HEK293 (cell line): ENCODE data around the gene FCGBP.

ENCODE experiments used
- CTCF ChIA-PET: fragments of 350-600 bp; formaldehyde crosslinking; extraction: SDS; loops from one replicate; lab custom pipeline; 2021; ENCODE audit warnings: antibody characterized with exemption; lab: Yijun Ruan, JAX
- POLR2A ChIA-PET: fragments of 300-600 bp; formaldehyde crosslinking; extraction: SDS; loops from one replicate; lab custom pipeline; 2020; ENCODE audit warnings: antibody characterized with exemption, inconsistent platforms; lab: Yijun Ruan, JAX
- H3K27ac ChIP-seq: fragments of 200-500 bp; sonication (Bioruptor generic); 2 replicates; pipeline ENCODE4 v1.5.1; 2014; ENCODE audit warnings: low read depth, low read length, control low read depth, inconsistent platforms; ENCODE audit errors: extremely low read depth
- H3K36me3 ChIP-seq, 2 experiments: fragments of 200-500 bp in 1 of 2; sonication (Bioruptor generic) in 1 of 2; 1 replicate in 1 of 2; 2 replicates in 1 of 2; pipeline ENCODE4 v1.5.1; 2014 to 2017; ENCODE audit warnings: inconsistent platforms in 2 of 2, low read length in 2 of 2; ENCODE audit not compliant: control insufficient read depth in 2 of 2, insufficient read depth in 1 of 2
- H3K4me1 ChIP-seq: fragments of 200-500 bp; sonication (Bioruptor generic); 2 replicates; pipeline ENCODE4 v1.5.1; 2014; ENCODE audit warnings: mild to moderate bottlenecking, low read length, inconsistent platforms; ENCODE audit not compliant: control insufficient read depth, insufficient read depth
- H3K4me3 ChIP-seq: 2 replicates; pipeline ENCODE4 v1.5.1; 2011; ENCODE audit warnings: low read depth, mild to moderate bottlenecking, control low read depth, low read length, moderate library complexity
- H3K9me3 ChIP-seq: fragments of 200-500 bp; sonication (Bioruptor generic); 2 replicates; pipeline ENCODE4 v1.5.1; 2014; ENCODE audit warnings: low read depth, low read length, inconsistent platforms; ENCODE audit not compliant: control insufficient read depth, insufficient read depth
- GLI4 ChIP-seq: fragments of 450-650 bp; formaldehyde crosslinking; IDR thresholded peaks from 2 replicates; pipeline ENCODE4 v1.5.1; 2016; ENCODE audit warnings: missing biosample characterization, missing genetic modification characterization
- HOXD13 ChIP-seq: sonication (generic); formaldehyde crosslinking; IDR thresholded peaks from 2 replicates; pipeline ENCODE4 v1.8.0; 2022; ENCODE audit warnings: missing genetic modification reagents, borderline replicate concordance
- KLF7 ChIP-seq: fragments of 450-650 bp; formaldehyde crosslinking; IDR thresholded peaks from 2 replicates; pipeline ENCODE4 v1.5.1; 2016; ENCODE audit warnings: missing biosample characterization, missing genetic modification characterization, borderline replicate concordance
- MEIS1 ChIP-seq: sonication (generic); formaldehyde crosslinking; IDR thresholded peaks from 2 replicates; pipeline ENCODE4 v1.8.1; 2022; ENCODE audit warnings: missing genetic modification reagents, mild to moderate bottlenecking, borderline replicate concordance
- MYNN ChIP-seq: fragments of 450-650 bp; formaldehyde crosslinking; IDR thresholded peaks from 2 replicates; pipeline ENCODE4 v1.5.1; 2016; ENCODE audit warnings: missing biosample characterization, missing genetic modification characterization, borderline replicate concordance
- YY2 ChIP-seq: fragments of 450-650 bp; formaldehyde crosslinking; IDR thresholded peaks from 2 replicates; pipeline ENCODE4 v1.5.1; 2016; ENCODE audit warnings: missing biosample characterization, missing genetic modification characterization
- ZNF16 ChIP-seq: fragments of 450-650 bp; formaldehyde crosslinking; IDR thresholded peaks from 2 replicates; pipeline ENCODE4 v1.5.1; 2016; ENCODE audit warnings: low read depth, missing biosample characterization, missing genetic modification characterization
- ZNF184 ChIP-seq: fragments of 450-650 bp; IDR thresholded peaks from 2 replicates; pipeline ENCODE4 v1.5.1; 2018; ENCODE audit warnings: missing biosample characterization, mild to moderate bottlenecking, missing genetic modification characterization
- ZNF239 ChIP-seq: fragments of 450-650 bp; formaldehyde crosslinking; IDR thresholded peaks from 2 replicates; pipeline ENCODE4 v1.5.1; 2016; ENCODE audit warnings: missing biosample characterization, missing genetic modification characterization
- ZNF292 ChIP-seq: fragments of 450-650 bp; formaldehyde crosslinking; IDR thresholded peaks from 2 replicates; pipeline ENCODE4 v1.5.1; 2016; ENCODE audit warnings: low read depth, missing biosample characterization, missing genetic modification characterization, borderline replicate concordance
- ZNF341 ChIP-seq: fragments of 450-650 bp; formaldehyde crosslinking; IDR thresholded peaks from 2 replicates; pipeline ENCODE4; 2016; ENCODE audit warnings: low read depth, missing biosample characterization, missing genetic modification characterization
- ZNF404 ChIP-seq: fragments of 450-650 bp; formaldehyde crosslinking; IDR thresholded peaks from 2 replicates; pipeline ENCODE4 v1.5.1; 2017; ENCODE audit warnings: missing biosample characterization, missing genetic modification characterization
- ZNF433 ChIP-seq: fragments of 450-650 bp; formaldehyde crosslinking; IDR thresholded peaks from 2 replicates; pipeline ENCODE4 v1.5.1; 2016; ENCODE audit warnings: missing biosample characterization, missing genetic modification characterization, low read depth
- ZNF501 ChIP-seq: fragments of 450-650 bp; formaldehyde crosslinking; IDR thresholded peaks from 2 replicates; pipeline ENCODE4 v1.5.1; 2016; ENCODE audit warnings: missing biosample characterization, missing genetic modification characterization
- ZNF549 ChIP-seq: fragments of 450-650 bp; IDR thresholded peaks from 2 replicates; pipeline ENCODE4 v1.5.1; 2018; ENCODE audit warnings: missing biosample characterization, missing genetic modification characterization, mild to moderate bottlenecking, inconsistent platforms, moderate library complexity
- ZNF596 ChIP-seq: fragments of 450-650 bp; IDR thresholded peaks from 2 replicates; pipeline ENCODE4 v1.5.0; 2018; ENCODE audit warnings: missing biosample characterization, mild to moderate bottlenecking, missing genetic modification characterization, moderate library complexity
- ZNF629 ChIP-seq: fragments of 450-650 bp; formaldehyde crosslinking; IDR thresholded peaks from 2 replicates; pipeline ENCODE4 v1.5.1; 2017; ENCODE audit warnings: missing biosample characterization, missing genetic modification characterization
- TF ChIP-seq, protein P1 (sequence below): fragments of 450-650 bp; formaldehyde crosslinking; IDR thresholded peaks from 2 replicates; pipeline ENCODE4 v1.5.1; 2016; ENCODE audit warnings: missing biosample characterization, missing genetic modification characterization
- TF ChIP-seq, protein P2 (sequence below): fragments of 450-650 bp; formaldehyde crosslinking; IDR thresholded peaks from 2 replicates; pipeline ENCODE4 v1.5.1; 2017; ENCODE audit warnings: missing biosample characterization, missing genetic modification characterization
- TF ChIP-seq, protein P3 (sequence below): fragments of 450-650 bp; formaldehyde crosslinking; IDR thresholded peaks from 2 replicates; pipeline ENCODE4 v1.5.1; 2016; ENCODE audit warnings: missing biosample characterization, missing genetic modification characterization

FCGBP gene

GRCh38 chr19:39949026-39949747, 14.8 kb upstream of the FCGBP start:
- POLR2A ChIA-PET, result no interaction called here
- no peaks in the 10 kb centered on the region for H3K9me3 ChIP-seq
- TF ChIP-seq MYNN (tag by site-specific recombination), result no peak
- no peak for TF ChIP-seq ZNF184
- TF ChIP-seq ZNF341 (tag by site-specific recombination), result no peak
- TF ChIP-seq ZNF629 (tag by site-specific recombination), result no peak
- TF ChIP-seq MEIS1 (CRISPR knock-in tag), result no peak
- TF ChIP-seq ZNF549, result no peak
- no peak for TF ChIP-seq ZNF16 (tag by site-specific recombination)
- no peak overlapping the region for H3K27ac ChIP-seq
- CTCF ChIA-PET, result interaction anchor here (2.0 kb wide), 1 partner anchor 21 kb away, joined by 6 read pairs; the partner anchor contains the start of gene PSMC4
- no peaks in the 10 kb centered on the region; a peak in 1 of 3 replicates for H3K36me3 ChIP-seq
- H3K4me1 ChIP-seq, result peaks cover 6% of the 10 kb centered on the region
- no peak overlapping the region for H3K4me3 ChIP-seq

DNA sequence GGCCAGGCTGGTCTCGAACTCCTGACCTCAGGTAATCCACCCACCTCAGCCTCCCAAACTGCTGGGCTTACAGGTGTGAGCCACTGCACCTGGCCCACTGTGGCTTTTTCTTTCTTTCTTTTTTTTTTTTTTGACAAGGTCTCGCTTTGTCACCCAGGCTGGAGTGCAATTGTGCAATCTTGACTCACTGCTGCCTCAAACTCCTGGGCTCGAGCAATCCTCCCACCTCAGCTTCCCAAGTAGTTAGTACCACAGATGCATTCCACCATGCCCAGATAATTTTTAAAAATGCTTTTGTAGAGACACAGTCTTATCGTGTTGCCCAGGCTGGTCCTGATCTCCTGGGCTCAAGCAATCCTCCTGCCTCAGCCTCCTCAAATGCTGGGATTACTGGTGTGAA, 12.1 kb upstream of the FCGBP start:
- Histone ChIP-seq H3K27ac (no peak overlapping the region), H3K4me1 (peaks cover 18% of the 10 kb centered on the region), H3K9me3 (no peaks in the 10 kb centered on the region), H3K4me3 (no peak overlapping the region), H3K36me3 (no peaks in the 10 kb centered on the region; a peak in 1 of 3 replicates)
- ChIA-PET POLR2A (no interaction called here), CTCF (interaction anchor here (0.6 to 1.5 kb wide), 5 partner anchors 21 to 1211 kb away, joined by 3 to 7 read pairs (median 3); partner anchors contain the start of gene PSMC4)
- TF ChIP-seq KLF7 (tag by site-specific recombination), result no peak
- no peak for TF ChIP-seq GLI4
- no peak for TF ChIP-seq ZNF501
- TF ChIP-seq YY2 (tag by site-specific recombination), result no peak
- no peak for TF ChIP-seq ZNF596 (tag by site-specific recombination)
- TF ChIP-seq, protein P1, sequence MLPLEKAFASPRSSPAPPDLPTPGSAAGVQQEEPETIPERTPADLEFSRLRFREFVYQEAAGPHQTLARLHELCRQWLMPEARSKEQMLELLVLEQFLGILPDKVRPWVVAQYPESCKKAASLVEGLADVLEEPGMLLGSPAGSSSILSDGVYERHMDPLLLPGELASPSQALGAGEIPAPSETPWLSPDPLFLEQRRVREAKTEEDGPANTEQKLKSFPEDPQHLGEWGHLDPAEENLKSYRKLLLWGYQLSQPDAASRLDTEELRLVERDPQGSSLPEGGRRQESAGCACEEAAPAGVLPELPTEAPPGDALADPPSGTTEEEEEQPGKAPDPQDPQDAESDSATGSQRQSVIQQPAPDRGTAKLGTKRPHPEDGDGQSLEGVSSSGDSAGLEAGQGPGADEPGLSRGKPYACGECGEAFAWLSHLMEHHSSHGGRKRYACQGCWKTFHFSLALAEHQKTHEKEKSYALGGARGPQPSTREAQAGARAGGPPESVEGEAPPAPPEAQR (tag by site-specific recombination), result no peak
- TF ChIP-seq ZNF239 (tag by site-specific recombination), result no peak
- TF ChIP-seq ZNF292 (tag by site-specific recombination), result no peak
- TF ChIP-seq, protein P2, sequence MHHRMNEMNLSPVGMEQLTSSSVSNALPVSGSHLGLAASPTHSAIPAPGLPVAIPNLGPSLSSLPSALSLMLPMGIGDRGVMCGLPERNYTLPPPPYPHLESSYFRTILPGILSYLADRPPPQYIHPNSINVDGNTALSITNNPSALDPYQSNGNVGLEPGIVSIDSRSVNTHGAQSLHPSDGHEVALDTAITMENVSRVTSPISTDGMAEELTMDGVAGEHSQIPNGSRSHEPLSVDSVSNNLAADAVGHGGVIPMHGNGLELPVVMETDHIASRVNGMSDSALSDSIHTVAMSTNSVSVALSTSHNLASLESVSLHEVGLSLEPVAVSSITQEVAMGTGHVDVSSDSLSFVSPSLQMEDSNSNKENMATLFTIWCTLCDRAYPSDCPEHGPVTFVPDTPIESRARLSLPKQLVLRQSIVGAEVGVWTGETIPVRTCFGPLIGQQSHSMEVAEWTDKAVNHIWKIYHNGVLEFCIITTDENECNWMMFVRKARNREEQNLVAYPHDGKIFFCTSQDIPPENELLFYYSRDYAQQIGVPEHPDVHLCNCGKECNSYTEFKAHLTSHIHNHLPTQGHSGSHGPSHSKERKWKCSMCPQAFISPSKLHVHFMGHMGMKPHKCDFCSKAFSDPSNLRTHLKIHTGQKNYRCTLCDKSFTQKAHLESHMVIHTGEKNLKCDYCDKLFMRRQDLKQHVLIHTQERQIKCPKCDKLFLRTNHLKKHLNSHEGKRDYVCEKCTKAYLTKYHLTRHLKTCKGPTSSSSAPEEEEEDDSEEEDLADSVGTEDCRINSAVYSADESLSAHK (tag by site-specific recombination), result no peak
- no peak for TF ChIP-seq HOXD13 (CRISPR knock-in tag)
- no peak for TF ChIP-seq ZNF404 (tag by site-specific recombination)
- TF ChIP-seq, protein P3, sequence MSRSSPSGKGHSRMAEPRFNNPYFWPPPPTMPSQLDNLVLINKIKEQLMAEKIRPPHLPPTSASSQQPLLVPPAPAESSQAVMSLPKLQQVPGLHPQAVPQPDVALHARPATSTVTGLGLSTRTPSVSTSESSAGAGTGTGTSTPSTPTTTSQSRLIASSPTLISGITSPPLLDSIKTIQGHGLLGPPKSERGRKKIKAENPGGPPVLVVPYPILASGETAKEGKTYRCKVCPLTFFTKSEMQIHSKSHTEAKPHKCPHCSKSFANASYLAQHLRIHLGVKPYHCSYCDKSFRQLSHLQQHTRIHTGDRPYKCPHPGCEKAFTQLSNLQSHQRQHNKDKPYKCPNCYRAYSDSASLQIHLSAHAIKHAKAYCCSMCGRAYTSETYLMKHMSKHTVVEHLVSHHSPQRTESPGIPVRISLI (tag by site-specific recombination), result no peak
- no peak for TF ChIP-seq ZNF433 (tag by site-specific recombination)
